Measurements from ENCODE around the gene SPATA9.

- TF ChIP-seq POLR2AphosphoS5 (IDR thresholded peaks at IDR 0.05) (no peak), CTCF (IDR thresholded peaks at IDR 0.05) (peak in 1 of 4 experiments; percentile 25), POLR2A (IDR thresholded peaks at IDR 0.05) (no peak)
Measured at GRCh38 chr5:95620870-95621838, 61.6 kb downstream of the SPATA9 start.
